Fibroblast of lung (primary cell): ENCODE measurements around the gene KRT222.

Experiments
- EZH2 ChIP-seq: IDR thresholded peaks from 2 replicates; pipeline ENCODE4 v1.5.1; 2012; ENCODE audit warnings: low read length, control low read depth, mild to moderate bottlenecking; ENCODE audit errors: missing control alignments
- TF ChIP-seq, protein P1 (sequence below), 2 donors: IDR thresholded peaks in 1 of 2; conservative IDR thresholded peaks in 1 of 2; 1 replicate in 1 of 2; 2 replicates in 1 of 2; pipeline ENCODE4 v1.5.1; 2011 to 2012; ENCODE audit warnings: low read length in 2 of 2, control low read depth in 1 of 2, inconsistent platforms in 1 of 2, low read depth in 1 of 2, mild to moderate bottlenecking in 1 of 2

DNA sequence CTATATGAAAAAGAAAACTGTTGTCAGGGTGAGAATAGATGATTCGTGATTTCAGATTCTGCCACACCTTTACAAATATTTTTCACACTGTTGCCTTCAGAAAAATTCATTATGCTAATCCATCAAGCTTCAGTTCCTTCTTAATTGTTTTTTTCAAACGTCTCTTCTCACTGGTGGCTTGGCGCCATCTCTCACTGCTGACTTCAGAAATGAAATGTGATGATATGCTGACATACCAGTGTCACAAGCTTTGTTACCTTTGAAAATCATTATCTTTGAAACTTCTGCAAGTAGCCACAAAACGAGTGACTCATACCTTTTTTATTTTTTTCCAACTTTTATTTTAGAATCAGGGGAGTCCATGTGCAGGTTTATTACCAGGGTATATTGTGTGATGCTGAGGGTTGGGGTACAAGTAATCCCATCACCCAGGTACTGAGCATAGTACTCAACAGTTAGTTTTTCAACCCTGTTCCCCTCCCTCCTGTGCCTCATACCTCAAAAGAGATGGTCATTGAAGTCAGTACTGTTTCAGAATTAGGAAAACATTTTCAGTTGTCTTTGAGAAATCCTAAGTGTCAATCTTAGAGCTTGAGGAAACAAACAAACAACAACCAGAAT is 14.0 kb upstream of the KRT222 start:
- TF ChIP-seq, protein P1, sequence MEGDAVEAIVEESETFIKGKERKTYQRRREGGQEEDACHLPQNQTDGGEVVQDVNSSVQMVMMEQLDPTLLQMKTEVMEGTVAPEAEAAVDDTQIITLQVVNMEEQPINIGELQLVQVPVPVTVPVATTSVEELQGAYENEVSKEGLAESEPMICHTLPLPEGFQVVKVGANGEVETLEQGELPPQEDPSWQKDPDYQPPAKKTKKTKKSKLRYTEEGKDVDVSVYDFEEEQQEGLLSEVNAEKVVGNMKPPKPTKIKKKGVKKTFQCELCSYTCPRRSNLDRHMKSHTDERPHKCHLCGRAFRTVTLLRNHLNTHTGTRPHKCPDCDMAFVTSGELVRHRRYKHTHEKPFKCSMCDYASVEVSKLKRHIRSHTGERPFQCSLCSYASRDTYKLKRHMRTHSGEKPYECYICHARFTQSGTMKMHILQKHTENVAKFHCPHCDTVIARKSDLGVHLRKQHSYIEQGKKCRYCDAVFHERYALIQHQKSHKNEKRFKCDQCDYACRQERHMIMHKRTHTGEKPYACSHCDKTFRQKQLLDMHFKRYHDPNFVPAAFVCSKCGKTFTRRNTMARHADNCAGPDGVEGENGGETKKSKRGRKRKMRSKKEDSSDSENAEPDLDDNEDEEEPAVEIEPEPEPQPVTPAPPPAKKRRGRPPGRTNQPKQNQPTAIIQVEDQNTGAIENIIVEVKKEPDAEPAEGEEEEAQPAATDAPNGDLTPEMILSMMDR (conservative IDR thresholded peaks at IDR 0.05 in 1 of 2, IDR thresholded peaks at IDR 0.05 in 1 of 2; ENCODE audit: low read depth in 1 of 2, low read length in 2 of 2): no peak
- TF ChIP-seq EZH2: no peak
